Activated naive CD4-positive, alpha-beta T cell treated with anti-CD3 and anti-CD28 coated beads, Interleukin-2, amount 10 ng/mL, durations not matched to agents 7 days and 5 days (primary cell): ENCODE results near the gene CHST6.
"Not testable (repeated sequence)": the region's sequence is repeated elsewhere in the genome, so short reads cannot be mapped to it uniquely, and the experiment has no call there.

Experiments used
- CTCF ChIA-PET: fragments of 350-600 bp; sonication (Branson Sonifier 250); formaldehyde crosslinking; loops from one replicate; lab custom pipeline; 2021; ENCODE audit warnings: antibody characterized with exemption; lab: Charles Lee
- DNase-seq: peaks from one replicate; pipeline ENCODE4 v3.0.0-alpha.2; 2020
- H3K27ac Mint-ChIP-seq: one replicate; pipeline ENCODE4 v1.8.0; 2021; ENCODE audit warnings: mild to moderate bottlenecking, moderate library complexity, mixed read lengths
- H3K27me3 Mint-ChIP-seq: one replicate; pipeline ENCODE4 v1.8.0; 2021; ENCODE audit warnings: mild to moderate bottlenecking, mixed read lengths
- H3K36me3 Mint-ChIP-seq: one replicate; pipeline ENCODE4 v1.8.0; 2021; ENCODE audit warnings: mixed read lengths
- H3K4me1 Mint-ChIP-seq: one replicate; pipeline ENCODE4 v1.8.0; 2021; ENCODE audit warnings: mixed read lengths
- H3K4me3 Mint-ChIP-seq: one replicate; pipeline ENCODE4 v1.8.0; 2021; ENCODE audit warnings: mild to moderate bottlenecking, moderate library complexity, mixed read lengths
- H3K9me3 Mint-ChIP-seq: one replicate; pipeline ENCODE4 v1.8.0; 2021; ENCODE audit warnings: mixed read lengths

CHST6 gene

DNA sequence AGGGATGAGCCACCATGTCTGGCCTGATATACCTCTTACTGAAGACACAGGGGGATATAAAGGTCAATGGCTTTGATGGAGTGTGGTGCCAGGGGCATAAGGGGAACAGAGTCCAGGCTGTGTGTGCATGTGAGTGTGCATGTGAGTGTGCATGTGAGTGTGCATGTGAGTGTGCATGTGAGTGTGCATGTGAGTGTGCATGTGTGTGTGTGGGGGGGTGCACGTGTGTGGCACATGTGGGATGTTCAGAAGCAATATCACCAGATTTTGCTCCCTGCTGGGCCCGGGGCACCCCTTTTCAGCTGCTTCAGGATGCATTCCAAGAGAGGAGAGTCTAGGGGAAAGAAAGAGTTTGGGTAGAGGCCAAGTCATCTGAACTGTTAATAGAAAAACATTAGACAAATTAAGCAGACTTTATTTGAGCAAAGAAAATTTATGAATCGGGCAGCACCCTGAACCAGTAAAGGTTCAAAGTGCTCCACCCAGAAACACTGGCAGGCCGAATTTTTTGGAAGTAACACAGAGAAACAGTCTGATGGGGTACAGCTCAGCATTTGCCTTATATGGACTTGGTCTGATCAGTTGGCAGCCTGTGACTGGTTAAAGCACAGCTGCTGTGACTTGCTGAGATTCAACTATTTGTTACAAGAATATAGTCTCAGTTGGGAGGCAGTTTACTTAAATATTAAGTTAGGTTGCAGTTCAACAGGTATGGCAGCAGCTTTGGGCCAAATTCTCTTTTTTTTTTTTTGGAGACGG is 31.0 kb upstream of the CHST6 start:
- Mint-ChIP-seq H3K27ac (no peak overlapping the region), H3K4me3 (no peak overlapping the region), H3K36me3 (no peaks in the 10 kb centered on the region), H3K27me3 (peaks cover 5% of the 10 kb centered on the region), H3K4me1 (no peaks in the 10 kb centered on the region), H3K9me3 (no peaks in the 10 kb centered on the region)
- CTCF ChIA-PET = no interaction called here
- DNase-seq = no peak

DNA sequence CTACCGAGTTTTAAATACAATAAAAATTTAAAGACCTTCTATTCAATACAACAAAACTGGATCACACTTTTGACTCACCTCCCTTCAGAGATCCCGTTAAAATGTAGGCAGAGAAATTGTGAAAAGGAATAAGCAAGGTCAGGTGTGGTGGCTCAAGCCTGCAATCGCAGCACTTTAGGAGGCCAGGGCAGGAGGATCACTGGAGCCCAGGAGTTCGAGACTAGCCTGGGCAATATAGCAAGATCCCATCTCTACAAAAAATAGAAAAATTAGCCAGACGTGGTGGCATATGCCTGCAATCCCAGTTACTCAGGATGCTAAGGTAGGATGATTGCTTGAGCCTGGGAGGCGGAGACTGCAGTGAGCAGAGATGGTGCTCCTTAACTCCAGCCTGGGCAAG is 23.9 kb upstream of the CHST6 start:
- H3K27me3 Mint-ChIP-seq = peaks cover 22% of the 10 kb centered on the region
- peaks cover 12% of the 10 kb centered on the region for H3K4me1 Mint-ChIP-seq
- CTCF ChIA-PET = interaction anchor here (0.7 to 0.9 kb wide), 2 partner anchors 48 to 157 kb away, joined by 3 to 4 read pairs; no protein-coding TSS in a partner anchor
- H3K4me3 Mint-ChIP-seq = no peak overlapping the region
- no peak overlapping the region for H3K27ac Mint-ChIP-seq
- no peak for DNase-seq
- H3K36me3 Mint-ChIP-seq = no peaks in the 10 kb centered on the region
- H3K9me3 Mint-ChIP-seq = no peaks in the 10 kb centered on the region

- peak overlapping the region; percentile 67 for H3K4me3 Mint-ChIP-seq
- peak; percentile 41 for DNase-seq
- H3K36me3 Mint-ChIP-seq, H3K27ac Mint-ChIP-seq, H3K9me3 Mint-ChIP-seq: not testable (repeated sequence)
- peaks cover 12% of the 10 kb centered on the region for H3K4me1 Mint-ChIP-seq
- H3K27me3 Mint-ChIP-seq = peaks cover 22% of the 10 kb centered on the region
- CTCF ChIA-PET = interaction anchor here (0.7 to 2.7 kb wide), 9 partner anchors 15 to 317 kb away, joined by 3 to 11 read pairs (median 5); partner anchors contain the start of genes GABARAPL2 and TMEM231
Measured at GRCh38 chr16:75516189-75516966, 21.1 kb upstream of the CHST6 start.

GRCh38 chr16:75514296-75514695 is 19.1 kb upstream of the CHST6 start:
- CTCF ChIA-PET = interaction anchor here (1.5 kb wide), 1 partner anchor 49 kb away, joined by 4 read pairs; no protein-coding TSS in a partner anchor
- H3K27me3 Mint-ChIP-seq = peaks cover 26% of the 10 kb centered on the region
- no peak overlapping the region for H3K4me3 Mint-ChIP-seq
- H3K9me3 Mint-ChIP-seq = no peaks in the 10 kb centered on the region
- H3K27ac Mint-ChIP-seq = no peak overlapping the region
- no peak for DNase-seq
- H3K4me1 Mint-ChIP-seq = peaks cover 12% of the 10 kb centered on the region
- H3K36me3 Mint-ChIP-seq = no peaks in the 10 kb centered on the region

DNA sequence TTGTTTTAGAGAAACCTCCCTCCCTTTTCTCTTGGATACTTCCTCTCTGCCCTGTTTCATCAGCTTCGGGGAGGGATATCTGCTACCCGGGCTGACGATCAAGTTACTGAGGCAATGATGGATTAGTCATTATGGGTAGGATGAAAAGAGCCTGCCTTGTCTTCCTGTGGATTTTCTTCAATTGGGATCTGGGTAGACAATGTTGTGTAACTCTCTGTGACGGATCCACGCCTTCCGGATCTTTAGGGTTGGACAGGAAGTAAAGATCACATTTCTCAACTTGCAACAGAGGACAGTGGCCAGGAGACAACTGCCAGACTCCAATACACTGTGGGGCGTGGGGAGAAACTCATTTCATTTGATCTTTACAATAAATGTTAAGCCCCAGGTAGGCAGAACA is 11.3 kb upstream of the CHST6 start:
- Mint-ChIP-seq H3K27me3 (peaks cover 36% of the 10 kb centered on the region), H3K9me3 (no peaks in the 10 kb centered on the region), H3K4me1 (no peaks in the 10 kb centered on the region), H3K36me3 (no peaks in the 10 kb centered on the region), H3K27ac (no peak overlapping the region), H3K4me3 (no peak overlapping the region)
- DNase-seq = no peak
- CTCF ChIA-PET = no interaction called here

- Mint-ChIP-seq H3K9me3 (no peaks in the 10 kb centered on the region), H3K36me3 (no peaks in the 10 kb centered on the region), H3K4me3 (no peak overlapping the region), H3K27ac (no peak overlapping the region), H3K27me3 (peaks cover 36% of the 10 kb centered on the region), H3K4me1 (no peaks in the 10 kb centered on the region)
- no peak for DNase-seq
- CTCF ChIA-PET = interaction anchor here (0.5 to 1.1 kb wide), 2 partner anchors 115 to 272 kb away, joined by 3 to 4 read pairs; no protein-coding TSS in a partner anchor
Measured at GRCh38 chr16:75506107-75506506, 10.9 kb upstream of the CHST6 start.

DNA sequence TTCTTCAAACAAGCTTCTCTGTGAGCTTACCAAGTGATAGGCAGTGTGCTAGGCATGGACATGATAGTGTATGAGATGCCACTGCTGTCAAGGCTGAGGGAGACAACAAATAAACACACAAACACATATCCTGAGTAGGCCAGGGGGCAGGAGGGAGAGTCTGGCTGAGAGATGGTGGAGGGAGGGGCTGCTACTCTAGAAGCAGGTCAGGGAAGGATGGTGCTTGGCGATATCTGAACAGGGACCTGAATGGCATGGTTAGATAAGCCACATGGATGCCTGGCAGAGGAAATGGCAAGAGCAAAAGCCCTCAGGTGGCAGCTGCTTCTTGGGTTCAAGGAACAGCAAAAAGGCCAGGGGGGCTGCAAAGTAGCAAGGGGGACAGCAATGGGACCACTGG is 8.6 kb upstream of the CHST6 start:
- Mint-ChIP-seq H3K4me3 (no peak overlapping the region), H3K9me3 (no peaks in the 10 kb centered on the region), H3K27me3 (peaks cover 35% of the 10 kb centered on the region), H3K27ac (no peak overlapping the region), H3K4me1 (no peaks in the 10 kb centered on the region), H3K36me3 (no peaks in the 10 kb centered on the region)
- no peak for DNase-seq
- CTCF ChIA-PET = no interaction called here

- H3K27ac Mint-ChIP-seq = no peak overlapping the region
- no peaks in the 10 kb centered on the region for H3K9me3 Mint-ChIP-seq
- CTCF ChIA-PET = no interaction called here
- H3K4me1 Mint-ChIP-seq = no peaks in the 10 kb centered on the region
- H3K4me3 Mint-ChIP-seq = no peak overlapping the region
- H3K27me3 Mint-ChIP-seq = peaks cover 35% of the 10 kb centered on the region
- no peak for DNase-seq
- H3K36me3 Mint-ChIP-seq = no peaks in the 10 kb centered on the region
Measured at GRCh38 chr16:75502916-75503605, 7.8 kb upstream of the CHST6 start.

DNA sequence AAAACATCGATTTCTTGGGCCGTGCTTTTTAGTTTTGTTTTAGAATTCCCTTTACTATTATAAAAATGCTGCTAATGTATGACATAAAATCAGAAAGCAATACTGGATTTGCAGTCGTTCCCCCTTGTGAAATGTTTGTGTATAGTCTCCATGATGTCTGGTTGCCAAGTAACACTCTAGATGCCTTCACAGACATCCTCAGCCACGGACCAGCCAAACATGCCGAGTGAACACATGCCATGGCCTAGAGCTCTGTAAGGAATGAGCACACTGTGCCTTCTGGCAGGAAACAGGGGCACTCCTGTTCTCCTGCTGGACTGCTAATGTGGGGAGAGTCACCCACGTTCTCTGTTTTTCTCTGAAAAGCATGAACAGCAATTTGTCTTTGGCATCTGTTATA is 6.6 kb upstream of the CHST6 start:
- H3K4me1 Mint-ChIP-seq, H3K36me3 Mint-ChIP-seq, H3K27ac Mint-ChIP-seq, H3K9me3 Mint-ChIP-seq, CTCF ChIA-PET, DNase-seq, H3K4me3 Mint-ChIP-seq: not testable (repeated sequence)
- H3K27me3 Mint-ChIP-seq = peaks cover 32% of the 10 kb centered on the region

GRCh38 chr16:75501359-75501758 is 6.1 kb upstream of the CHST6 start:
- Mint-ChIP-seq H3K4me1 (no peaks in the 10 kb centered on the region), H3K36me3 (no peaks in the 10 kb centered on the region)

GRCh38 chr16:75498605-75499322 is 3.5 kb upstream of the CHST6 start:
- peaks cover 53% of the 10 kb centered on the region for H3K27me3 Mint-ChIP-seq
- H3K36me3 Mint-ChIP-seq, CTCF ChIA-PET, H3K27ac Mint-ChIP-seq, DNase-seq, H3K4me3 Mint-ChIP-seq, H3K4me1 Mint-ChIP-seq, H3K9me3 Mint-ChIP-seq: not testable (repeated sequence)

More at GRCh38 chr16:75501359-75501758, 6.1 kb upstream of the CHST6 start:
- no peak overlapping the region for H3K4me3 Mint-ChIP-seq
- peaks cover 31% of the 10 kb centered on the region for H3K27me3 Mint-ChIP-seq
- no peak for DNase-seq
- CTCF ChIA-PET = no interaction called here
- H3K9me3 Mint-ChIP-seq = no peaks in the 10 kb centered on the region
- no peak overlapping the region for H3K27ac Mint-ChIP-seq

GRCh38 chr16:75497558-75497957 is 2.3 kb upstream of the CHST6 start:
- Mint-ChIP-seq H3K4me1 (peaks cover 8% of the 10 kb centered on the region), H3K27me3 (peaks cover 64% of the 10 kb centered on the region), H3K27ac (no peak overlapping the region), H3K9me3 (no peaks in the 10 kb centered on the region), H3K36me3 (no peaks in the 10 kb centered on the region), H3K4me3 (no peak overlapping the region)
- no peak for DNase-seq
- CTCF ChIA-PET = interaction anchor here (0.8 to 1.3 kb wide), 2 partner anchors 25 to 27 kb away, joined by 3 read pairs; no protein-coding TSS in a partner anchor

DNA sequence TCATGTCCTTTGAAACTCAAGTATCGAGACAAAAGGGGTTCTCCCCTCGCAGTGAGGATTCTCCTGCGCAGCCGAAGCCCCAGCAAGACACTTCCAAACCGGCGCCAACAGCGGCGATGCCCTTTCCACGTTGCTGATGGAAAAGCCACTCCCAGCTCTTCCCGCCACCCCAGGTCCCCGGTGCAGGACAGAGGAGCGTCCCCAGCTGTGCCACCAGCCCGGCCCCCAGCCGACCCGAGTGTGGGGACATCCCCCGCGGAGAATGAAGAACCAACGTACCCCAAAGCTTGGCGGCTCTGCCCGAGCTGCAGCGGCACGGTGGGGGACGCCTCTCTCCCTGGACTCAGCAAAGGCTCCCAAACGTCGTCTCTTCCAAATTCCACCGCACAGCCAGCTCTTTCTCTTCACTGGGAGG is 573 bp downstream of the CHST6 start:
- H3K4me3 Mint-ChIP-seq = peak overlapping the region; percentile 58
- peaks cover 8% of the 10 kb centered on the region for H3K4me1 Mint-ChIP-seq
- DNase-seq = no peak
- CTCF ChIA-PET = interaction anchor here (1.4 kb wide), 1 partner anchor 295 kb away, joined by 3 read pairs; no protein-coding TSS in a partner anchor
- H3K27ac Mint-ChIP-seq = no peak overlapping the region
- H3K27me3 Mint-ChIP-seq = peaks cover 66% of the 10 kb centered on the region
- H3K9me3 Mint-ChIP-seq = no peaks in the 10 kb centered on the region
- H3K36me3 Mint-ChIP-seq = no peaks in the 10 kb centered on the region
